Measurements from ENCODE around the gene HOOK2. TPM values are rescaled to one million over a fixed set of nuclear protein-coding genes. Genes with fewer than 3 reads are reported as not detected.

The HOOK2 gene
- total and polyA plus RNA-seq, 2 of the 13 experiments (the other 11 are each of a cell fraction or from before 2014, with no cell fraction given): 9.2 to 12.9 TPM

DNA sequence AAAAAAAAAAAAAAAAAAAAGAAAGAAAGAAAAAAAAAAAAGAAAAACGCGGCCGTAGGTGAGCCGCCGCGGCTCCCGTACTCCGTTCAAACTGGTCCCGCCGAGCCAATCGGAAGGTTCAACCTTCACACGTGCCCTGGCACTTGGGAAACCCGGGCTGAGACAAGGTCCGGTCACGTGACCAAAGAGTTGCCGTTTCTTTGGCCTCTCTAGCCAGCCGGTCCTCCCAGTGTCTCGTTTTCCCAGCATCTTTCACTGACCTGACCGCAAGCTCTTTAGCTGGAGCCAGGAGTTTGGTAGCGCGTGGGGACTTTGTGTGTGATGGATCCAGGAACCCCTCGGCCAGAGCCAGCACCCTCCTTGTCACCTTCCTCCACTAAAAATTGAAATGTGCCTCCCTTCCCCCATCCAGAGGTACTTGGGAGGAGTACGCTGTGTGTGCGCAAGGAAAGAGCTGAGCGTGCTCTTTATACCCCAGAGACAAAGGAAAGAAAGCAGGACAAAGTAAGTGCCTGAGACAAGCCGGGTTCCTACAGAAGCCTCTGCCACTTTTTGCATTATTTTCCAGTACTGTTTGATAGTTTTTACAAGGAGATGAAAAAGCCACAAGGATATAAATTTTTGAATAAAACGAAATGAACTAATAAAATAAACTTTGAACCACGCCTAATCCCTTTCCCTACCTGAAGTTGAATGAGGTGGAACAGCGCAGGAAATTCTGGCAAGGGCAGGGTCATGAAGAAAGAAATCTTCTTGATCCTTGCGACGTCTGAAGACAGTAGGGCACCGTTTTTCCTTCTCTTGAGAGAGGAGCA is 52.6 kb downstream of the HOOK2 start (continued):
- TF ChIP-seq, protein P1, sequence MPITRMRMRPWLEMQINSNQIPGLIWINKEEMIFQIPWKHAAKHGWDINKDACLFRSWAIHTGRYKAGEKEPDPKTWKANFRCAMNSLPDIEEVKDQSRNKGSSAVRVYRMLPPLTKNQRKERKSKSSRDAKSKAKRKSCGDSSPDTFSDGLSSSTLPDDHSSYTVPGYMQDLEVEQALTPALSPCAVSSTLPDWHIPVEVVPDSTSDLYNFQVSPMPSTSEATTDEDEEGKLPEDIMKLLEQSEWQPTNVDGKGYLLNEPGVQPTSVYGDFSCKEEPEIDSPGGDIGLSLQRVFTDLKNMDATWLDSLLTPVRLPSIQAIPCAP (CRISPR knock-in tag; IDR thresholded peaks at IDR 0.05; ENCODE audit: low read depth): 0 out of 2 replicates have a peak, but pooled peaks have one; percentile 43
- TF ChIP-seq SMARCC2 (IDR thresholded peaks at IDR 0.05) (no peak), ATRX (CRISPR knock-in tag; IDR thresholded peaks at IDR 0.05; ENCODE audit: borderline replicate concordance) (no peak), GTF2F1 (IDR thresholded peaks at IDR 0.05; ENCODE audit: low read length) (peak; percentile 95), MAFG (CRISPR knock-in tag; IDR thresholded peaks at IDR 0.05) (no peak), MED8 (CRISPR knock-in tag; IDR thresholded peaks at IDR 0.05; ENCODE audit: insufficient replicate concordance) (no peak), KDM1A (CRISPR knock-in tag; IDR thresholded peaks at IDR 0.05) (no peak), SP140L (CRISPR knock-in tag; IDR thresholded peaks at IDR 0.05; ENCODE audit: borderline replicate concordance) (no peak), RBFOX2 (IDR thresholded peaks at IDR 0.05; ENCODE audit: low read depth, low read length) (peak; percentile 60), MEIS1 (CRISPR knock-in tag; IDR thresholded peaks at IDR 0.05; ENCODE audit: borderline replicate concordance) (no peak), HNRNPUL1 (IDR thresholded peaks at IDR 0.05; ENCODE audit: low read depth, low read length) (no peak), MIER3 (CRISPR knock-in tag; IDR thresholded peaks at IDR 0.05; ENCODE audit: borderline replicate concordance) (no peak), TCF7L2 (IDR thresholded peaks at IDR 0.05; ENCODE audit: low read depth, low read length) (no peak), HES4 (CRISPR knock-in tag; IDR thresholded peaks at IDR 0.05; ENCODE audit: borderline replicate concordance) (no peak), RCOR2 (CRISPR knock-in tag; IDR thresholded peaks at IDR 0.05) (no peak), DR1 (CRISPR knock-in tag; IDR thresholded peaks at IDR 0.05) (no peak; the same call in 1 of the 2 replicates), EZH2 (conservative IDR thresholded peaks at IDR 0.05; ENCODE audit: low read depth, low read length) (no peak), SIN3A (IDR thresholded peaks at IDR 0.05; ENCODE audit: borderline replicate concordance, low read depth, low read length) (peak; percentile 93), ATF7-NPFF (CRISPR knock-in tag; IDR thresholded peaks at IDR 0.05; ENCODE audit: low read depth) (no peak), ZNF34 (CRISPR knock-in tag; IDR thresholded peaks at IDR 0.05; ENCODE audit: borderline replicate concordance) (no peak), NR2F2 (IDR thresholded peaks at IDR 0.05; ENCODE audit: borderline replicate concordance, low read depth) (no peak; the same call in 1 of the 2 replicates)
- TF ChIP-seq, protein P2, sequence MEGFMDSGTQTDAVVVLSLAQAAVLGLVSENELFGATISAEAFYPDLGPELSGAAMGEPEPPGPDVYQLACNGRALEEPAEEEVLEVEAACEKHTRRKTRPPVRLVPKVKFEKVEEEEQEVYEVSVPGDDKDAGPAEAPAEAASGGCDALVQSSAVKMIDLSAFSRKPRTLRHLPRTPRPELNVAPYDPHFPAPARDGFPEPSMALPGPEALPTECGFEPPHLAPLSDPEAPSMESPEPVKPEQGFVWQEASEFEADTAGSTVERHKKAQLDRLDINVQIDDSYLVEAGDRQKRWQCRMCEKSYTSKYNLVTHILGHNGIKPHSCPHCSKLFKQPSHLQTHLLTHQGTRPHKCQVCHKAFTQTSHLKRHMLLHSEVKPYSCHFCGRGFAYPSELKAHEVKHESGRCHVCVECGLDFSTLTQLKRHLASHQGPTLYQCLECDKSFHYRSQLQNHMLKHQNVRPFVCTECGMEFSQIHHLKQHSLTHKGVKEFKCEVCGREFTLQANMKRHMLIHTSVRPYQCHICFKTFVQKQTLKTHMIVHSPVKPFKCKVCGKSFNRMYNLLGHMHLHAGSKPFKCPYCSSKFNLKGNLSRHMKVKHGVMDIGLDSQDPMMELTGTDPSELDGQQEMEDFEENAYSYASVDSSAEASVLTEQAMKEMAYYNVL (CRISPR knock-in tag; IDR thresholded peaks at IDR 0.05; ENCODE audit: borderline replicate concordance): no peak; the same call in 1 of the 2 replicates
- TF ChIP-seq, protein P3, sequence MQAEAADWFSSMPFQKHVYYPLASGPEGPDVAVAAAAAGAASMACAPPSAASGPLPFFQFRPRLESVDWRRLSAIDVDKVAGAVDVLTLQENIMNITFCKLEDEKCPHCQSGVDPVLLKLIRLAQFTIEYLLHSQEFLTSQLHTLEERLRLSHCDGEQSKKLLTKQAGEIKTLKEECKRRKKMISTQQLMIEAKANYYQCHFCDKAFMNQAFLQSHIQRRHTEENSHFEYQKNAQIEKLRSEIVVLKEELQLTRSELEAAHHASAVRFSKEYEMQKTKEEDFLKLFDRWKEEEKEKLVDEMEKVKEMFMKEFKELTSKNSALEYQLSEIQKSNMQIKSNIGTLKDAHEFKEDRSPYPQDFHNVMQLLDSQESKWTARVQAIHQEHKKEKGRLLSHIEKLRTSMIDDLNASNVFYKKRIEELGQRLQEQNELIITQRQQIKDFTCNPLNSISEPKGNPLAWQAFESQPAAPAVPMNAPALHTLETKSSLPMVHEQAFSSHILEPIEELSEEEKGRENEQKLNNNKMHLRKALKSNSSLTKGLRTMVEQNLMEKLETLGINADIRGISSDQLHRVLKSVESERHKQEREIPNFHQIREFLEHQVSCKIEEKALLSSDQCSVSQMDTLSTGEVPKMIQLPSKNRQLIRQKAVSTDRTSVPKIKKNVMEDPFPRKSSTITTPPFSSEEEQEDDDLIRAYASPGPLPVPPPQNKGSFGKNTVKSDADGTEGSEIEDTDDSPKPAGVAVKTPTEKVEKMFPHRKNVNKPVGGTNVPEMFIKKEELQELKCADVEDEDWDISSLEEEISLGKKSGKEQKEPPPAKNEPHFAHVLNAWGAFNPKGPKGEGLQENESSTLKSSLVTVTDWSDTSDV (CRISPR knock-in tag; IDR thresholded peaks at IDR 0.05): no peak

Measured in HepG2 (cell line).